Stimulated activated effector memory CD8-positive, alpha-beta T cell treated with anti-CD3 and anti-CD28 coated beads, Interleukin-12 subunit alpha, Interleukin-12 subunit beta, amount 100 ng/mL, for 72 hours (primary cell): ENCODE results near the gene TRAT1.

Experiments
- ATAC-seq: fragments of 150-1000 bp; cut with Tn5 transposase; 2 replicates; pipeline ENCODE4 v1.10.0; 2021
- DNase-seq, 2 donors: peaks; one replicate each; pipeline ENCODE4 v3.0.0; 2021 to 2022; ENCODE audit warnings: low spot score in 2 of 2
- H3K27ac Mint-ChIP-seq: one replicate; pipeline ENCODE4 v1.8.0; 2022; ENCODE audit warnings: mild to moderate bottlenecking, mixed read lengths
- H3K36me3 Mint-ChIP-seq: one replicate; pipeline ENCODE4 v1.8.0; 2022; ENCODE audit warnings: mild to moderate bottlenecking, mixed read lengths
- H3K4me1 Mint-ChIP-seq: one replicate; pipeline ENCODE4 v1.8.0; 2022; ENCODE audit warnings: mixed read lengths
- H3K4me3 Mint-ChIP-seq: one replicate; pipeline ENCODE4 v1.8.0; 2022; ENCODE audit warnings: mild to moderate bottlenecking, mixed read lengths
- H3K9me3 Mint-ChIP-seq: one replicate; pipeline ENCODE4 v1.8.0; 2022; ENCODE audit warnings: mixed read lengths

The TRAT1 gene

DNA sequence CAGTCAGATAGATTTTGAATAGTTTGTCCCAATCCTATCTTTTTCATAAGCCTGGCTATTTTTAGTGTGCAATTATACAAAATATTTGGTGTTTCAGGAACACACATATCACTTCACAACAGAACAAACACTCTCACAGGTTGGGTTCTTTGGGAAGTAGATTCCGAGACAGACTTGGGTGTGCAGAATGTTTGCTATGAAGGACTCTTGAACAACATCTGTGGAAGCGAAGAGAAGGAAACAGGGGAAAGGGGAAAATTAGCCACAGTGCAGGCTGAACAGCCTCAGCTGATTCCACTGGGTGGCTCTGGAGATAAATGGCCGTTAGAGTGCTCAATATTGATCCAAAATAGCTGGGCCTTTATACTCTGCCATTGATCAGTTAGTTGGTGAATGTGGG, 69.2 kb downstream of the TRAT1 start:
- Mint-ChIP-seq H3K27ac (no peak overlapping the region), H3K4me1 (no peaks in the 10 kb centered on the region), H3K36me3 (no peaks in the 10 kb centered on the region), H3K4me3 (no peak overlapping the region), H3K9me3 (no peaks in the 10 kb centered on the region)
- ATAC-seq (no peak), DNase-seq (no peak)

- no peak overlapping the region for H3K27ac Mint-ChIP-seq
- no peak overlapping the region for H3K4me3 Mint-ChIP-seq
- ATAC-seq (no peak), DNase-seq (no peak)
- H3K4me1 Mint-ChIP-seq, result no peaks in the 10 kb centered on the region
- H3K9me3 Mint-ChIP-seq, result no peaks in the 10 kb centered on the region
- H3K36me3 Mint-ChIP-seq, result no peaks in the 10 kb centered on the region
These were observed 72.4 kb downstream of the TRAT1 start for GRCh38 chr3:108894981-108895380.

DNA sequence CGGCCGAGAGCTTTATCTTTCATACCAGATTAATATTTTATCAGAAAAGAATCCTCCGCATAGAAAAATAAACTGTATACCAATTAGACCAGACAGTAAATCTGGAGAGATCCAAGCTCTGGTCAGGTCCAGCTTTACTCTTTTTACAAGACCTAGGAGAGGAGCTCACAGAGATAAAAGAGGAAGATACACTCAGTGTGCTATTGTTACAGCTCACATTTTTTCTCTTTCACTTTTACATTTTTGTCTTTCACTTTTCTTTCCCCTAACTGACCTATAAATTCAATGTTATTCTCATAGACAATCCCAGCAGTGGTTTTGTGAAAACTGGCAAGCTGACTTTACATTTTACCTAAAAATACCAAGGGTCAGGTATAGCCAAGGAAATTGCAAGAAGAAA, 75.3 kb downstream of the TRAT1 start:
- H3K4me3 Mint-ChIP-seq, result no peak overlapping the region
- DNase-seq (no peak), ATAC-seq (no peak)
- no peaks in the 10 kb centered on the region for H3K9me3 Mint-ChIP-seq
- H3K27ac Mint-ChIP-seq, result no peak overlapping the region
- H3K4me1 Mint-ChIP-seq, result peaks cover 5% of the 10 kb centered on the region
- no peaks in the 10 kb centered on the region for H3K36me3 Mint-ChIP-seq

DNA sequence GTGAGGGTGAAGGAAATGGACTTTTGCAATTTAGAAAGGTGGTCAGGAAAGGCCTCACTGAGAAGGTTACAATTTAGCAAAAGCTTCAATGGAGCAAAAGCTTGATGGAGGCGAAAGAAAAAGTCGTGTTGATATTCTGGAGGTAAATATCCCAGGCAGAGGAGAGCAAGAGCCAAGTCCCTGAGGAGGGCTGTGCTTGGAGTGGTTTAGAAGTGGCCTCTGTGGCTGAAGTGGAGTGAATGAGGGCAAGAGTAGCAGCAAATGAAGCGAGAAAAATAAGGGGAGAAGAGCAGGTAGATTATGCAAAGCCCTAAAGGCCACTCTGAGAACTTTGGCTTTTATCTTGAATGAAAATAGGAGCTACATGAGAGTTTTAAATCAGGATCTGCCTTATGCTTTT, 76.9 kb downstream of the TRAT1 start:
- DNase-seq (no peak), ATAC-seq (no peak)
- no peak overlapping the region for H3K4me3 Mint-ChIP-seq
- H3K4me1 Mint-ChIP-seq, result peaks cover 5% of the 10 kb centered on the region
- H3K36me3 Mint-ChIP-seq, result no peaks in the 10 kb centered on the region
- no peaks in the 10 kb centered on the region for H3K9me3 Mint-ChIP-seq
- no peak overlapping the region for H3K27ac Mint-ChIP-seq
